ENCODE data around the gene NEK11. TPM values are rescaled to one million over a fixed set of nuclear protein-coding genes. Genes with fewer than 3 reads are reported as not detected.

Gene NEK11
- polyA plus RNA-seq, 1 of the 3 experiments (the other 2 are of a cell fraction) = 4.7 TPM

DNA sequence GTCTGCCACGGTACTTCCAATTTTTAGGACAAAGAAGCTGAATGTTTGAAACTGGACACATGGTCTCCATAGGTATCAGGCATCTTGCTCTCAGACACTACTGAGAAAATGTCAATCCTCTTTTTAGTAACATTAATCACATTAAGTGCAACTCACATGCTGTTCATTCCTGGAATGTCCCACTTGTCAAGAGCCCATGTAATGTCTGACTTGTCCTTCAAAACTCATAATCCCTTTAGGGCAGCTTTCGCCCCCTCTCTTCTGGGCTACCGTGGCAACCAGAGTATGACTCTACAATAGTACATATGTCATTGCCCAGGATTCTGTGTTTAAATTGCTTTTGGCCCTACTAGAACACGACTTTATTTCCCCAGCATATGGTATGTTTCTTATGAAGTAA lies 367.2 kb downstream of the NEK11 start:
- H3K9ac ChIP-seq = no peak overlapping the region
- no peak overlapping the region for H3K4me2 ChIP-seq
- DNase-seq = no peak

More for the DNA sequence above, 367.2 kb downstream of the NEK11 start:
- no peaks in the 10 kb centered on the region for H3K79me2 ChIP-seq (ENCODE audit: insufficient read depth)
- no peaks in the 10 kb centered on the region for H3F3A ChIP-seq (replicated peaks; ENCODE audit: insufficient read depth)
- WGBS (ENCODE audit: low lambda C conversion rate) = 64% methylated on average over 4 of the region's 4 CpGs
- H4K20me1 ChIP-seq (ENCODE audit: insufficient read depth) = no peaks in the 10 kb centered on the region
- no peaks in the 10 kb centered on the region for H3K27me3 ChIP-seq (ENCODE audit: insufficient read depth)
- H3K36me3 ChIP-seq (replicated peaks in 1 of 2; ENCODE audit: control insufficient read depth in 1 of 2, insufficient read depth in 2 of 2, low read length in 1 of 2) = no peaks in the 10 kb centered on the region
- no peaks in the 10 kb centered on the region for H3K9me3 ChIP-seq
- H3K4me3 ChIP-seq (ENCODE audit: low read depth in 2 of 2, low read length in 1 of 2) = no peak overlapping the region
- H3K4me1 ChIP-seq (ENCODE audit: control insufficient read depth in 1 of 2, insufficient read depth in 2 of 2, low read depth in 1 of 2, low read length in 1 of 2) = peaks cover 0 to 4% of the 10 kb centered on the region in 2 experiments; a peak in 2 of 4 replicates
- POLR2A ChIA-PET = no interaction called here
- H2AFZ ChIP-seq (ENCODE audit: low read depth) = no peak overlapping the region
- CTCF ChIA-PET = interaction anchor here (1.4 kb wide), 1 partner anchor 12 kb away, joined by 5 read pairs; the partner anchor contains the start of gene NUDT16
- no peak overlapping the region for H3K27ac ChIP-seq (ENCODE audit: low read depth in 2 of 2, low read length in 1 of 2)
- H3K9me2 ChIP-seq = no peaks in the 10 kb centered on the region
- no peak for TF ChIP-seq SIN3A (IDR thresholded peaks at IDR 0.05; ENCODE audit: borderline replicate concordance, low read depth, low read length)
- no peak for TF ChIP-seq FOXM1 (IDR thresholded peaks at IDR 0.05; ENCODE audit: low read depth)
- no peak for TF ChIP-seq TEAD4 (IDR thresholded peaks at IDR 0.05; ENCODE audit: borderline replicate concordance, insufficient read depth)
- TF ChIP-seq, protein P1, sequence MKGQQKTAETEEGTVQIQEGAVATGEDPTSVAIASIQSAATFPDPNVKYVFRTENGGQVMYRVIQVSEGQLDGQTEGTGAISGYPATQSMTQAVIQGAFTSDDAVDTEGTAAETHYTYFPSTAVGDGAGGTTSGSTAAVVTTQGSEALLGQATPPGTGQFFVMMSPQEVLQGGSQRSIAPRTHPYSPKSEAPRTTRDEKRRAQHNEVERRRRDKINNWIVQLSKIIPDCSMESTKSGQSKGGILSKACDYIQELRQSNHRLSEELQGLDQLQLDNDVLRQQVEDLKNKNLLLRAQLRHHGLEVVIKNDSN (IDR thresholded peaks at IDR 0.05; ENCODE audit: borderline replicate concordance, low read depth) = no peak
- no peak for TF ChIP-seq RCOR1 (IDR thresholded peaks at IDR 0.05; ENCODE audit: low read length)
- TF ChIP-seq, protein P2, sequence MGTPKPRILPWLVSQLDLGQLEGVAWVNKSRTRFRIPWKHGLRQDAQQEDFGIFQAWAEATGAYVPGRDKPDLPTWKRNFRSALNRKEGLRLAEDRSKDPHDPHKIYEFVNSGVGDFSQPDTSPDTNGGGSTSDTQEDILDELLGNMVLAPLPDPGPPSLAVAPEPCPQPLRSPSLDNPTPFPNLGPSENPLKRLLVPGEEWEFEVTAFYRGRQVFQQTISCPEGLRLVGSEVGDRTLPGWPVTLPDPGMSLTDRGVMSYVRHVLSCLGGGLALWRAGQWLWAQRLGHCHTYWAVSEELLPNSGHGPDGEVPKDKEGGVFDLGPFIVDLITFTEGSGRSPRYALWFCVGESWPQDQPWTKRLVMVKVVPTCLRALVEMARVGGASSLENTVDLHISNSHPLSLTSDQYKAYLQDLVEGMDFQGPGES (IDR thresholded peaks at IDR 0.05; ENCODE audit: low read depth, low read length) = no peak
- TF ChIP-seq, protein P3, sequence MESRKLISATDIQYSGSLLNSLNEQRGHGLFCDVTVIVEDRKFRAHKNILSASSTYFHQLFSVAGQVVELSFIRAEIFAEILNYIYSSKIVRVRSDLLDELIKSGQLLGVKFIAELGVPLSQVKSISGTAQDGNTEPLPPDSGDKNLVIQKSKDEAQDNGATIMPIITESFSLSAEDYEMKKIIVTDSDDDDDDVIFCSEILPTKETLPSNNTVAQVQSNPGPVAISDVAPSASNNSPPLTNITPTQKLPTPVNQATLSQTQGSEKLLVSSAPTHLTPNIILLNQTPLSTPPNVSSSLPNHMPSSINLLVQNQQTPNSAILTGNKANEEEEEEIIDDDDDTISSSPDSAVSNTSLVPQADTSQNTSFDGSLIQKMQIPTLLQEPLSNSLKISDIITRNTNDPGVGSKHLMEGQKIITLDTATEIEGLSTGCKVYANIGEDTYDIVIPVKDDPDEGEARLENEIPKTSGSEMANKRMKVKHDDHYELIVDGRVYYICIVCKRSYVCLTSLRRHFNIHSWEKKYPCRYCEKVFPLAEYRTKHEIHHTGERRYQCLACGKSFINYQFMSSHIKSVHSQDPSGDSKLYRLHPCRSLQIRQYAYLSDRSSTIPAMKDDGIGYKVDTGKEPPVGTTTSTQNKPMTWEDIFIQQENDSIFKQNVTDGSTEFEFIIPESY (IDR thresholded peaks at IDR 0.05; ENCODE audit: borderline replicate concordance, low read depth) = no peak
- no peak for TF ChIP-seq GABPA (IDR thresholded peaks at IDR 0.05; ENCODE audit: low read depth)
- TF ChIP-seq, protein P4, sequence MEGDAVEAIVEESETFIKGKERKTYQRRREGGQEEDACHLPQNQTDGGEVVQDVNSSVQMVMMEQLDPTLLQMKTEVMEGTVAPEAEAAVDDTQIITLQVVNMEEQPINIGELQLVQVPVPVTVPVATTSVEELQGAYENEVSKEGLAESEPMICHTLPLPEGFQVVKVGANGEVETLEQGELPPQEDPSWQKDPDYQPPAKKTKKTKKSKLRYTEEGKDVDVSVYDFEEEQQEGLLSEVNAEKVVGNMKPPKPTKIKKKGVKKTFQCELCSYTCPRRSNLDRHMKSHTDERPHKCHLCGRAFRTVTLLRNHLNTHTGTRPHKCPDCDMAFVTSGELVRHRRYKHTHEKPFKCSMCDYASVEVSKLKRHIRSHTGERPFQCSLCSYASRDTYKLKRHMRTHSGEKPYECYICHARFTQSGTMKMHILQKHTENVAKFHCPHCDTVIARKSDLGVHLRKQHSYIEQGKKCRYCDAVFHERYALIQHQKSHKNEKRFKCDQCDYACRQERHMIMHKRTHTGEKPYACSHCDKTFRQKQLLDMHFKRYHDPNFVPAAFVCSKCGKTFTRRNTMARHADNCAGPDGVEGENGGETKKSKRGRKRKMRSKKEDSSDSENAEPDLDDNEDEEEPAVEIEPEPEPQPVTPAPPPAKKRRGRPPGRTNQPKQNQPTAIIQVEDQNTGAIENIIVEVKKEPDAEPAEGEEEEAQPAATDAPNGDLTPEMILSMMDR (IDR thresholded peaks at IDR 0.05) = no peak
- no peak for TF ChIP-seq FOSL2 (IDR thresholded peaks at IDR 0.05; ENCODE audit: borderline replicate concordance, low read depth)
- TF ChIP-seq EZH2phosphoT487 (IDR thresholded peaks at IDR 0.05; ENCODE audit: borderline replicate concordance, low read depth) = no peak
- TF ChIP-seq MXI1 (IDR thresholded peaks at IDR 0.05; ENCODE audit: low read depth, low read length) = no peak
- no peak for TF ChIP-seq MEF2A (IDR thresholded peaks at IDR 0.05; ENCODE audit: borderline replicate concordance, low read depth)
- no peak for TF ChIP-seq NFIC (IDR thresholded peaks at IDR 0.05; ENCODE audit: borderline replicate concordance)
- no peak for TF ChIP-seq RAD21 (IDR thresholded peaks at IDR 0.05; ENCODE audit: low read length)

Measured in SK-N-SH (cell line).